Heart left ventricle (tissue), 13 donors: ENCODE data around the gene PPM1M.

Experiments used
- CTCF ChIP-seq, 12 donors: fragments of 200-600 bp; sonication (generic) in 4 of 12; IDR thresholded peaks; one replicate each; pipeline versions ENCODE4 v1.5.0 to v1.8.0; 2018 to 2022; ENCODE audit warnings: antibody characterized with exemption in 12 of 12, mild to moderate bottlenecking in 5 of 12
- POLR2A ChIP-seq, 2 donors: fragments of 450-650 bp; IDR thresholded peaks; one replicate each; pipeline ENCODE4 v1.6.1; 2017; ENCODE audit warnings: antibody characterized with exemption in 2 of 2, mild to moderate bottlenecking in 2 of 2, moderate library complexity in 2 of 2
- donor health status: ischemic (EF 13 %, LVEDD 7.1; RV severe dilation, severe dysfunction).
- donor health status: DM: no; HTN: yes; CAD: no.
- donor health status: DM: no; HTN: no; CAD: no.
- donor health status: ischemic (EF 25% LVEDD 6.9; RV normal size, moderate dysfunction).
- donor health status: ischemic (EF 25% LVEDD 5.7; RV mildly dilated, moderate dysfunction).
- donor health status: ischemic (EF 35%, LVEDD 5.7; RV mildly dilated, moderate dysfunction).
- donor health status: nonischemic (EF 11% LVEDD 7.7; RV severe dilation, severe dysfunction).
- donor health status: DM: yes; HTN: yes; CAD: no.
- donor health status: PGD.
- donor health status: ischemic (EF 29% LVEDD 5.4; RV normal size, mild dysfunction).
- donor health status: nonischemic (EF 23%, LVEDD 6.1; RV moderate dilation, normal function).

GRCh38 chr3:52202384-52203077 lies 43.0 kb upstream of the PPM1M start:
- TF ChIP-seq CTCF (IDR thresholded peaks at IDR 0.05) (no peak), POLR2A (IDR thresholded peaks at IDR 0.05) (no peak)
